DMS79 (cell line): ENCODE measurements around the gene AMY2A.
A peak's percentile ranks its signal among the peaks of the same experiment; 100 is the strongest.
"Not testable (repeated sequence)": the region's sequence is repeated elsewhere in the genome, so short reads cannot be mapped to it uniquely, and the experiment has no call there.

ENCODE experiments used
- DNase-seq: peaks from one replicate; lab custom pipeline; 2025; lab: John Stamatoyannopoulos, UW

AMY2A gene

GRCh38 chr1:103616994-103617477 lies at the start of gene AMY2A:
AMY2A (plus strand) TSS chr1:103617427; CDS start chr1:103617441, 14 bp downstream.
- DNase-seq = not testable (repeated sequence)

GRCh38 chr1:103569493-103569892 lies 47.7 kb upstream of the AMY2A start:
- DNase-seq = no peak

- not testable (repeated sequence) for DNase-seq
These were observed 45.9 kb upstream of the AMY2A start, which contains the start of gene AMY2B for GRCh38 chr1:103571289-103571688. AMY2B (plus strand) TSS chr1:103571589; CDS start chr1:103571603, 14 bp downstream.

- DNase-seq = no peak
These were observed 41.2 kb upstream of the AMY2A start for GRCh38 chr1:103576065-103576464.

GRCh38 chr1:103576784-103577183 lies 40.4 kb upstream of the AMY2A start:
- DNase-seq = not testable (repeated sequence)

- DNase-seq = peak; percentile 89
These were observed 34.8 kb upstream of the AMY2A start for GRCh38 chr1:103582464-103582863.

- DNase-seq = no peak
These were observed 33.3 kb upstream of the AMY2A start for GRCh38 chr1:103583887-103584286.

- DNase-seq = no peak
These were observed 32.7 kb upstream of the AMY2A start for GRCh38 chr1:103584537-103584936.

GRCh38 chr1:103602740-103603139 lies 14.5 kb upstream of the AMY2A start:
- not testable (repeated sequence) for DNase-seq

GRCh38 chr1:103616362-103616761 lies 865 bp upstream of the AMY2A start:
- no peak for DNase-seq

GRCh38 chr1:103627436-103627835 lies 10.2 kb downstream of the AMY2A start:
- not testable (repeated sequence) for DNase-seq

GRCh38 chr1:103641194-103641593 lies 24.0 kb downstream of the AMY2A start:
- not testable (repeated sequence) for DNase-seq

GRCh38 chr1:103643908-103644307 lies 26.7 kb downstream of the AMY2A start:
- DNase-seq = not testable (repeated sequence)

GRCh38 chr1:103650305-103650704 lies 33.1 kb downstream of the AMY2A start:
- not testable (repeated sequence) for DNase-seq

- not testable (repeated sequence) for DNase-seq
These were observed 33.7 kb downstream of the AMY2A start for GRCh38 chr1:103650889-103651288.

GRCh38 chr1:103654133-103654532 lies 36.9 kb downstream of the AMY2A start:
- not testable (repeated sequence) for DNase-seq

GRCh38 chr1:103655460-103655859 lies 38.2 kb downstream of the AMY2A start, which contains the start of gene AMY1A:
AMY1A (plus strand) TSS chr1:103655760; CDS start chr1:103656331, 571 bp downstream.
- not testable (repeated sequence) for DNase-seq
